Cardiac fibroblast (primary cell): ENCODE results near the gene ZNF488.
A peak's percentile ranks its signal among the peaks of the same experiment; 100 is the strongest.

ENCODE experiments used
- DNase-seq, 2 donors: peaks; one replicate each; pipeline versions ENCODE4 v3.0.0 to v3.0.0-alpha.2; 2010; ENCODE audit warnings: low read depth in 2 of 2
- H3K4me3 ChIP-seq, 2 donors: replicated peaks in 1 of 2; 1 replicate in 1 of 2; 2 replicates in 1 of 2; pipeline ENCODE4 v1.5.1; 2011; ENCODE audit warnings: low read depth in 2 of 2, low read length in 2 of 2, mild to moderate bottlenecking in 2 of 2, moderate library complexity in 1 of 2
- TF ChIP-seq, protein P1 (sequence below): IDR thresholded peaks from one replicate; pipeline ENCODE4 v1.5.1; 2011; ENCODE audit warnings: low read depth, mild to moderate bottlenecking, low read length, inconsistent platforms

The ZNF488 gene

GRCh38 chr10:47344996-47345870 is 38.9 kb downstream of the ZNF488 start:
- no peak for DNase-seq
- TF ChIP-seq, protein P1, sequence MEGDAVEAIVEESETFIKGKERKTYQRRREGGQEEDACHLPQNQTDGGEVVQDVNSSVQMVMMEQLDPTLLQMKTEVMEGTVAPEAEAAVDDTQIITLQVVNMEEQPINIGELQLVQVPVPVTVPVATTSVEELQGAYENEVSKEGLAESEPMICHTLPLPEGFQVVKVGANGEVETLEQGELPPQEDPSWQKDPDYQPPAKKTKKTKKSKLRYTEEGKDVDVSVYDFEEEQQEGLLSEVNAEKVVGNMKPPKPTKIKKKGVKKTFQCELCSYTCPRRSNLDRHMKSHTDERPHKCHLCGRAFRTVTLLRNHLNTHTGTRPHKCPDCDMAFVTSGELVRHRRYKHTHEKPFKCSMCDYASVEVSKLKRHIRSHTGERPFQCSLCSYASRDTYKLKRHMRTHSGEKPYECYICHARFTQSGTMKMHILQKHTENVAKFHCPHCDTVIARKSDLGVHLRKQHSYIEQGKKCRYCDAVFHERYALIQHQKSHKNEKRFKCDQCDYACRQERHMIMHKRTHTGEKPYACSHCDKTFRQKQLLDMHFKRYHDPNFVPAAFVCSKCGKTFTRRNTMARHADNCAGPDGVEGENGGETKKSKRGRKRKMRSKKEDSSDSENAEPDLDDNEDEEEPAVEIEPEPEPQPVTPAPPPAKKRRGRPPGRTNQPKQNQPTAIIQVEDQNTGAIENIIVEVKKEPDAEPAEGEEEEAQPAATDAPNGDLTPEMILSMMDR: no peak
- no peak overlapping the region for H3K4me3 ChIP-seq

DNA sequence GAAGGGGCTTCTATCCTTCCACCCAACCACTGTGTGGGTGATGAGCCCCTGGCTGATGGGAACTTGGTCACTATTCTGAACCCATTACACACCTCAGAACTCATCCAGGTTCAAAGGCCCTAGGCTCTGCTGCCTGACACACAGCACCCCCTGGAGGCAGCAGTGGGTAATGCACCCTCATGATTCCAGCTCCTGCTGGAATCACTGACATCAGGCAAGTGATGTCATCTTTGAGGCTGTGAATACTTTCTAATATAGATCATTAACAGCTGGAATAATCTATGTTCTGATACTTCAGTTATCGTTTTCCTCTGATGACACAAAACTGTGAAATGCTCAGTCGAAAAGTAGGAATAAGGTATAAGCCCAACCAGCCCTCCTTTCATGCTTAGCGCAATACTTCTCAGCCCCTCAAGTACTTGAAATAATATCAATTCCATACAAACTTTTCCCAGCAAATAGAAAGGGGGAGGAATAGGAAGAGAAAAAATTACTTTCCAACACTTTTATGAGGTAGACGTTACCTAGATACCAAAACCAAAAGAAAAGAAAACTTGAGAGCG is 43.4 kb downstream of the ZNF488 start:
- TF ChIP-seq, protein P1: peak; percentile 93
- no peak overlapping the region for H3K4me3 ChIP-seq
- DNase-seq: peak; percentile 59 to 70

DNA sequence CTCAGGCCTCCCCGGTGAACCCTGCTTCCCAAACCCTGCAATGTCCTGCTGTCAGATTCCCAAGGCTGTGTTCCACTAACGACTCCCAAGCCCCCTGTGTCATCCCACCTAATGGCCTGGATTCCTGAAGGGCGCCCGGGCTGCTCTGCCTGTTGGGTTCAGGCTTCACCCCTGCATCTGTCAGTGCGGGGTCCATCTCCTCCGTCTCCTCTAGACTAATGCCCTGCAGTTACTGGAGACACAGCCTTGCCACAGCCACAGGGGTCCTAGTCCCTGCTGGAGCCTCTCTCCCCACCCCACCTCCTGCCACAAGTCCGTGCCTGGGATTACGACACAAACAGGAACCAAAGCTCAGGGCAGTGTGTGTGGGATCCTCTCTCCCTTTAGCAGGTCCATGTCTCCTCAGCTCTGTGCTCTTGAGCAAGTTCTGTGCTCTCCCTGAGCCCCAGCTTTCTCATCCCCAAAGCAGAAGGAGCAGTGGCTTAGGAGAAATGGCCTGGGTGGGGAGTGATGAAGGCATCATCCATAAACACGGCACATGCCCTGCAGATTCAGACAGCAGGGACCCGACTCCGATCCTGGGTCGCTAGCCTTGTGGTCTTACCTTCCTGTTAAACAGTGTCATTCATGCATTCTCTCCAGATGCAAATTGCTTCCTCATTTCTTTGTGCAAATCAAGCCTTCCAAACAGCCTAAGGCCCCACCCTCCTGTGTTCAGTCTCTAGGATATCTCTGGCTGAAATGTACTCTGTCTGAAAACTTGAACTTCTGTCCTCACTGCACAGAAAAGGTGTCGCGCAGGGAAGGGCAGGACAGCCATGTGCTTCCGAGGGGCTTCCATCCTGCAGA is 44.1 kb downstream of the ZNF488 start:
- DNase-seq: no peak
- TF ChIP-seq, protein P1: no peak
- no peak overlapping the region for H3K4me3 ChIP-seq

DNA sequence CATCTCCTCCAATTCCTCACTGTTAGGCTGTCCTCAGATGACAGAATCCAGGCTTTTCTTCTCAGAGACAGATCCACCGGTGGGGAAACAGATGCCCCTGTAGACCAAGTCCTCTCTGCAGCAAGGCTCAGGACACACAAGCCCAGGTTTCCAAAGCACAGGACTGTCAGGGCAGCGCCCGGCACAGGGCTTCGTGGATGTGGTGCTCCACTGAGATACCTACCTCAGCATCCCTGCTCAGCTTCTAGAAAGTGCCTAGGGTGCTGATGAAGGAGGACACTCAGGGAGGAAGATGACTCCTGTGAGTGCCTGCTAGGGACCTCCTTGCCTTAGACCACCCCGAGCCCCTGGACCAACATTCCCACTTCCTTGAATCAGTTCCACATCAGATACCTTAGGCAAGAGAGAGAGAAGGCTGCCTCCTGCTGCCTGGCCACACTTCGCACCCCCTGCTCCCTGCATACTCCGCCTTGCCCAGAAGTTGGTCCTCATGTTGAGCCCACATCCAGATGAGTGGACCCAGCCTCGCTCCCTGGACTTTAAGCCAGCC is 44.8 kb downstream of the ZNF488 start:
- TF ChIP-seq, protein P1: no peak
- H3K4me3 ChIP-seq: no peak overlapping the region
- DNase-seq: no peak

DNA sequence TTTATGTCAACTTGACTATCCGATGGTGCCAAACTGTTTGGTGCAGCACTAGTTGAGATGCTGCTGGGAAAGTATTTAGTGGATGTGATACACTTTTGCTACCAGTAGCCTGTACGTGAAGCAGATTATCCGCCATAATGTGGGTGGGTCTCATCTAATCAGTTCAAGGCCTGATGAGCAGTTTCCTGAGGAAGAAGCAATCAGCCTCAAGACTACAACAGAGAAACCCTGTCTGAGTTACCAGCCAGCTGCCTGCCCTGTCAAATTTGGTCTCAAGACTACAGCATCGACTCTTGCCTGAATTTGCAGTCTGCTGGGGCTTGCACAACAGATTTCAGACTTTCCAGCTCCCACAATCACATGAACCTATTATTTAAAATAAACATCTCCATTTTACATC is 46.8 kb downstream of the ZNF488 start:
- no peak overlapping the region for H3K4me3 ChIP-seq
- DNase-seq: no peak
- TF ChIP-seq, protein P1: no peak

DNA sequence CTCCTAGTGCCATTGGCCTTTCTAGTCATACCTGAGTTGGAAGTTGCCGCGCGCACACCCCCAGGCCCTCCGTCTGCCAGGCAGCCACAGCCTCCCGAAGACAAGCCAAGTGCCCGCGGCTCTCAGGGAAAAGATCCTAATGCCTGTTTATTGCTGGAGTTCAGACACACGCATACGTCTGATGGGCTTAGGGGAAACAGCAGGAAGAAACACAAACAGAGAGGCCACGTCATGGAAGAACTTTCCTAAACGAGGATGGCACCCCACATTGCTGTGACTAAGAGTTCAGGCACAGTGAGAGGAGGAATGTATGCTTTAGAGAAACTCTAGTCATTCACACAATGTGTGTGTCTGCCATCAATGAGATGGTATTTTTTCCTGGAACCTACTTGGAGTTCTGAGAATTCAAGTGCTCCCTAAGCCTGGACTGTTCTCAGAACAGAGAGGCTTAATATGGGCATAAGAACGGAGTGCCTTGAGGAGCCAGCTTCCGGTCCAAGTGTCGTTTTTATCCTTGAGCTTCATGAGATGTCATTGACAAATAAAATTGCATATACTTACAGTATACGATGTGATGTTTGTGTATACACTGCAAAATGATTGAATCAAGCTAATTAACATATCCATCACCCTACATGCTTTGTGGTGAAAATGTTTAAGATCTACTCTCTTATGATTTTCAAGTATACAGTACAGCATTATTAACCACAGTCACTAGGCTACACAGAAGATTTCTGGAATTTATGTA is 47.5 kb downstream of the ZNF488 start:
- DNase-seq: no peak
- H3K4me3 ChIP-seq: no peak overlapping the region
- TF ChIP-seq, protein P1: no peak
